HG02763 (cell line): Measurements from ENCODE around the gene PGLYRP1.

Source experiments
- ATAC-seq: cut with Tn5 transposase; IDR thresholded peaks from one replicate; pipeline ENCODE4 v1.9.1; 2021; ENCODE audit warnings: mild to moderate bottlenecking, moderate library complexity; ENCODE audit not compliant: unreplicated experiment

The PGLYRP1 gene

GRCh38 chr19:46033401-46033800 is 10.5 kb upstream of the PGLYRP1 start:
- no peak for ATAC-seq

GRCh38 chr19:46032597-46033025 is 9.8 kb upstream of the PGLYRP1 start:
- no peak for ATAC-seq

GRCh38 chr19:46031781-46032596 is 9.1 kb upstream of the PGLYRP1 start:
- no peak for ATAC-seq

GRCh38 chr19:46030812-46031550 is 8.1 kb upstream of the PGLYRP1 start:
- ATAC-seq, result no peak

- no peak for ATAC-seq
Measured at GRCh38 chr19:46025835-46026234, 3.0 kb upstream of the PGLYRP1 start.

GRCh38 chr19:46023311-46023779 is 492 bp upstream of the PGLYRP1 start:
- ATAC-seq, result no peak

- ATAC-seq, result no peak
Measured at GRCh38 chr19:46022061-46022430, 807 bp downstream of the PGLYRP1 start.

GRCh38 chr19:46021531-46022041 is 1.3 kb downstream of the PGLYRP1 start:
- no peak for ATAC-seq

- ATAC-seq, result no peak
Measured at GRCh38 chr19:46020819-46021125, 2.1 kb downstream of the PGLYRP1 start.

- ATAC-seq, result no peak
Measured at GRCh38 chr19:46019270-46019669, 3.6 kb downstream of the PGLYRP1 start.

- ATAC-seq, result no peak
Measured at GRCh38 chr19:46018729-46019251, 4.1 kb downstream of the PGLYRP1 start.

GRCh38 chr19:46017874-46018675 is 4.8 kb downstream of the PGLYRP1 start:
- ATAC-seq, result no peak

GRCh38 chr19:46017095-46017429 is 5.8 kb downstream of the PGLYRP1 start:
- no peak for ATAC-seq

GRCh38 chr19:46016426-46017094 is 6.3 kb downstream of the PGLYRP1 start:
- ATAC-seq, result no peak

- no peak for ATAC-seq
Measured at GRCh38 chr19:46015687-46016425, 7.0 kb downstream of the PGLYRP1 start.

- ATAC-seq, result no peak
Measured at GRCh38 chr19:46014941-46015686, 7.7 kb downstream of the PGLYRP1 start.

GRCh38 chr19:46014534-46014933 is 8.3 kb downstream of the PGLYRP1 start:
- ATAC-seq, result no peak

- no peak for ATAC-seq
Measured at GRCh38 chr19:46009530-46010510, 13.0 kb downstream of the PGLYRP1 start.
